IMR-90 (cell line): ENCODE results near the gene HECW1. TPM values are rescaled to one million over a fixed set of nuclear protein-coding genes. Genes with fewer than 3 reads are reported as not detected.
A peak's percentile ranks its signal among the peaks of the same experiment; 100 is the strongest.

Experiments used
- ATAC-seq: fragments of 200-7000 bp; cut with Tn5 transposase; 2 replicates; pipeline ENCODE4 v1.9.1; 2020; ENCODE audit warnings: low read depth, mild to moderate bottlenecking, moderate library complexity
- BruUV-seq: library from RNA; stranded (reverse); fragments of 400-500 nt; replicated peaks from 2 replicates; lab custom pipeline; 2021; lab: Mats Ljungman, UMichigan
- CTCF ChIA-PET: fragments of 300-600 bp; formaldehyde crosslinking; extraction: SDS; loops from one replicate; lab custom pipeline; 2021; ENCODE audit warnings: antibody characterized with exemption; lab: Yijun Ruan, JAX
- POLR2A ChIA-PET: fragments of 300-600 bp; sonication (Branson Sonifier 250); formaldehyde crosslinking; loops from one replicate; lab custom pipeline; 2022; ENCODE audit warnings: antibody characterized with exemption; ENCODE audit not compliant: unreplicated experiment; lab: Charles Lee
- DNase-seq: peaks from one replicate; pipeline ENCODE4 v3.0.0; 2013
- H2AFZ ChIP-seq: replicated peaks from 2 replicates; pipeline ENCODE3; 2013; ENCODE audit warnings: low read length, mild to moderate bottlenecking; ENCODE audit not compliant: poor library complexity
- H2AK5ac ChIP-seq: 2 replicates; pipeline ENCODE4 v1.6.1; 2013; ENCODE audit warnings: low read depth, low read length, inconsistent platforms
- H2AK9ac ChIP-seq: replicated peaks from 2 replicates; pipeline ENCODE3; 2013; ENCODE audit warnings: mild to moderate bottlenecking, low read depth, low read length, moderate library complexity; ENCODE audit not compliant: poor library complexity
- H2BK120ac ChIP-seq: 2 replicates; pipeline ENCODE4 v1.6.1; 2013; ENCODE audit warnings: low read depth, low read length, inconsistent platforms
- H2BK15ac ChIP-seq: 3 replicates; pipeline ENCODE4 v1.6.1; 2013; ENCODE audit warnings: low read depth, low read length, inconsistent platforms
- H2BK20ac ChIP-seq: 2 replicates; pipeline ENCODE4 v1.6.1; 2013; ENCODE audit warnings: low read depth, mild to moderate bottlenecking, inconsistent platforms, low read length, moderate library complexity
- H2BK5ac ChIP-seq: 2 replicates; pipeline ENCODE4 v1.6.1; 2013; ENCODE audit warnings: mild to moderate bottlenecking, low read depth, low read length, inconsistent platforms; ENCODE audit not compliant: poor library complexity, severe bottlenecking
- H3K14ac ChIP-seq: replicated peaks from 2 replicates; pipeline ENCODE4 v1.6.1; 2013; ENCODE audit warnings: low read depth, low read length, inconsistent platforms
- H3K18ac ChIP-seq: 2 replicates; pipeline ENCODE4 v1.6.1; 2013; ENCODE audit warnings: low read depth, low read length, control low read depth
- H3K23ac ChIP-seq: 2 replicates; pipeline ENCODE4 v1.6.1; 2013; ENCODE audit warnings: low read depth, low read length, inconsistent platforms
- H3K27ac ChIP-seq: 2 replicates; pipeline ENCODE4 v1.5.1; 2013; ENCODE audit warnings: mild to moderate bottlenecking, control low read depth, low read length; ENCODE audit not compliant: insufficient read depth
- H3K27me3 ChIP-seq: 2 replicates; pipeline ENCODE4 v1.6.1; 2013; ENCODE audit warnings: low read length; ENCODE audit not compliant: control insufficient read depth, insufficient read depth
- H3K36me3 ChIP-seq: 2 replicates; pipeline ENCODE4 v1.6.1; 2013; ENCODE audit warnings: low read length, mixed read lengths; ENCODE audit not compliant: control insufficient read depth, insufficient read depth
- H3K4ac ChIP-seq: 2 replicates; pipeline ENCODE4 v1.6.1; 2013; ENCODE audit warnings: low read depth, low read length, inconsistent platforms
- H3K4me1 ChIP-seq: 2 replicates; pipeline ENCODE4 v1.6.1; 2013; ENCODE audit warnings: low read length, mixed read lengths; ENCODE audit not compliant: control insufficient read depth, insufficient read depth
- H3K4me2 ChIP-seq: 2 replicates; pipeline ENCODE4 v1.6.1; 2013; ENCODE audit warnings: low read depth, mild to moderate bottlenecking, control low read depth, low read length, moderate library complexity
- H3K4me3 ChIP-seq: 2 replicates; pipeline ENCODE4 v1.5.1; 2013; ENCODE audit warnings: low read depth, mild to moderate bottlenecking, control low read depth, low read length, moderate library complexity; ENCODE audit not compliant: insufficient read depth
- H3K56ac ChIP-seq: 2 replicates; pipeline ENCODE4 v1.6.1; 2013; ENCODE audit warnings: low read length, inconsistent platforms; ENCODE audit not compliant: insufficient read depth; ENCODE audit errors: extremely low read depth
- H3K79me1 ChIP-seq, 2 experiments: 2 replicates each; pipeline ENCODE4 v1.6.1; 2013; ENCODE audit warnings: low read length in 2 of 2, inconsistent platforms in 1 of 2, low read depth in 1 of 2
- H3K9ac ChIP-seq: 2 replicates; pipeline ENCODE4 v1.6.1; 2013; ENCODE audit warnings: low read depth, low read length, control low read depth
- H3K9me1 ChIP-seq: 2 replicates; pipeline ENCODE4 v1.6.1; 2013; ENCODE audit warnings: low read length, inconsistent platforms; ENCODE audit not compliant: insufficient read depth
- H3K9me3 ChIP-seq: 2 replicates; pipeline ENCODE4 v1.6.1; 2013; ENCODE audit warnings: low read length; ENCODE audit not compliant: control insufficient read depth, insufficient read depth
- H4K20me1 ChIP-seq: 2 replicates; pipeline ENCODE4 v1.6.1; 2013; ENCODE audit warnings: low read length, inconsistent platforms; ENCODE audit not compliant: insufficient read depth
- H4K5ac ChIP-seq: 2 replicates; pipeline ENCODE4 v1.6.1; 2013; ENCODE audit warnings: mild to moderate bottlenecking, low read depth, low read length, control low read depth
- H4K8ac ChIP-seq, 2 experiments: 2 replicates each; pipeline ENCODE4 v1.6.1; 2013; ENCODE audit warnings: low read depth in 2 of 2, low read length in 2 of 2, control low read depth in 1 of 2, inconsistent platforms in 1 of 2
- H4K91ac ChIP-seq: 2 replicates; pipeline ENCODE4 v1.6.1; 2013; ENCODE audit warnings: low read depth, low read length, inconsistent platforms; ENCODE audit not compliant: insufficient read depth
- CEBPB ChIP-seq: IDR thresholded peaks from 2 replicates; pipeline ENCODE4 v1.6.1; 2012; ENCODE audit warnings: low read depth, low read length, improper control_type of control experiment
- FOS ChIP-seq: fragments of 150-350 bp; IDR thresholded peaks from 2 replicates; pipeline ENCODE4 v1.6.1; 2016; ENCODE audit warnings: low read depth, low read length
- MXI1 ChIP-seq: IDR thresholded peaks from 2 replicates; pipeline ENCODE4 v1.6.1; 2012; ENCODE audit warnings: low read depth, mild to moderate bottlenecking, low read length, moderate library complexity, borderline replicate concordance
- NFE2L2 ChIP-seq: fragments of 150-350 bp; IDR thresholded peaks from 2 replicates; pipeline ENCODE4 v1.6.1; 2016; ENCODE audit warnings: low read depth, mild to moderate bottlenecking, low read length
- WGBS, 2 experiments: methylation state at CpG; one replicate each; pipeline versions ENCODE4 v1.1.5 to v1.1.7; 2013; ENCODE audit warnings: missing lambda C conversion rate in 2 of 2; ENCODE audit not compliant: insufficient read length in 1 of 2; ENCODE audit errors: extremely low coverage in 2 of 2; 5-methylcytosine and 5-hydroxymethylcytosine counted together
- dilution Hi-C: fragments of 300-500 bp; cut with HindIII; formaldehyde crosslinking; loops from one replicate; pipeline ENCODE4 v1.14.3; 2018; ENCODE audit warnings: low sequenced_read_pairs; ENCODE audit not compliant: unreplicated experiment
- in situ Hi-C: fragments of 300-500 bp; cut with MboI; formaldehyde crosslinking; loops from 3 replicates; pipeline ENCODE4 v1.14.3; 2019; ENCODE audit warnings: low sequenced_read_pairs, inconsistent platforms, mixed read lengths
- intact Hi-C: fragments of 100-400 bp; cut with micrococcal nuclease; formaldehyde crosslinking; loops from 2 replicates; pipeline ENCODE4 v1.10.0; 2022
- polyA plus RNA-seq, 3 experiments: library from polyadenylated mRNA; depleted of rRNA; stranded (reverse); fragments of >200 nt; gene quantifications; 2 replicates each; pipeline ENCODE4 v1.2.3, GENCODE V29; 2012; ENCODE audit warnings: low replicate concordance in 1 of 3
- total RNA-seq: library from RNA; depleted of rRNA; stranded (reverse); fragments of >200 nt; gene quantifications from 2 replicates; pipeline ENCODE4 v1.2.3, GENCODE V29; 2012

The HECW1 gene
- total and polyA plus RNA-seq, 2 of the 4 experiments (the other 2 are of a cell fraction) = 0.56 to 1.3 TPM

DNA sequence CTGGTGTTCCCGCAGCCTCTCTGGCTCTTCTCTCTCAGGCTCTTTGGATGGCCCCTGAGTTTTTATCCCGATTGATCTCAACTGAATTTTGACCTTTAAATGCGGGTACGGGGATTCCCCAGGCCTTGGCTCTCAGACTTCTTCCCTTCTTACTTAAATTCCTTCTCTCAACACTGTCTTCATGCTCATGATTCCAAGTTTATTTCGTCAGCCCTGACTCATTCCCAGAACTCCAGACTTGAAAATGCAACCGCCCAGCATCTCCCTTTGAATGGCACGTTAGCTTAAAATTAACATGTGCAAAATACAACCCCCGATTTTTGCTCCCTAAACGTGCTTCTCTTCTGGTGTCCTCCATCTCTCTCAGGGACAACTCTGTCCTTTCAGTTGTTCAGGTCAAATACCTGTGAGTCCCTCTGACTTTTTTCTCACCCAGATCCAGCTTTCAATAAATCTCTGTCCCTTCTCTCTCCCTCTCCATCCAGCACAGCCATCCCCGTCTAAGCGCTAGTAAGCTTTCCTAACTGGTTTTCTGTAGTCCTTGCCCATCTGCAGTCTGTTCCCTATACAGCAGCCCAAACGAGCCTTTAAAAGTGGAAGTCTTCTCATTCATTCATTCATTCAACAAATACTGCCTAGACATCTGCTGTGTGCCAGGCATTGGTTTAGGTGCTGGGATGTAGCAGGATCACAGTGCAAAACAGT, 7.1 kb downstream of the HECW1 start:
- CTCF ChIA-PET = interaction anchor here (0.6 kb wide), 1 partner anchor 12 kb away, joined by 5 read pairs; no protein-coding TSS in a partner anchor
- Histone ChIP-seq H3K4me1 (peaks cover 13% of the 10 kb centered on the region), H3K9me3 (no peaks in the 10 kb centered on the region), H3K4me2 (peak overlapping the region; percentile 65), H3K56ac (peak overlapping the region; percentile 51; the same call in 1 of the 2 replicates), H2AK5ac (peak overlapping the region; percentile 96), H3K27ac (peak overlapping the region; percentile 10), H3K9ac (no peak overlapping the region), H3K18ac (peak overlapping the region; percentile 42; the same call in 1 of the 2 replicates), H2AK9ac (peak overlapping the region; percentile 72), H2BK5ac (peak overlapping the region; percentile 70), H4K91ac (peak overlapping the region; percentile 96), H3K14ac (peak overlapping the region; percentile 93), H3K4me3 (no peak overlapping the region), H3K4ac (peak overlapping the region; percentile 99), H3K27me3 (peaks cover 10% of the 10 kb centered on the region), H2BK15ac (peak overlapping the region; percentile 98; the same call in 2 of the 3 replicates), H2BK120ac (peak overlapping the region; percentile 98), H4K5ac (peak overlapping the region; percentile 25; the same call in 1 of the 2 replicates), H3K9me1 (peaks cover 14% of the 10 kb centered on the region), H2AFZ (peak overlapping the region; percentile 77), H4K20me1 (no peaks in the 10 kb centered on the region), H3K23ac (peak overlapping the region; percentile 92), H3K79me1 (no peaks in the 10 kb centered on the region), H2BK20ac (peak overlapping the region; percentile 99), H4K8ac (peak overlapping the region; percentile 58 to 87; a peak in 3 of 4 replicates), H3K36me3 (no peaks in the 10 kb centered on the region)
- WGBS, 2 experiments = 18% methylated on average over 11 of the region's 12 CpGs; no CpG with 5 or more reads in 1 of the 2 experiments
- intact Hi-C loops = loop anchor here (5.0 kb wide), 1 partner anchor 128 kb away; no protein-coding TSS in a partner anchor
- dilution Hi-C loops = no loop called here
- POLR2A ChIA-PET = no interaction called here
- no peak for TF ChIP-seq MXI1
- TF ChIP-seq CEBPB = peak; percentile 56
- TF ChIP-seq NFE2L2 = no peak
- TF ChIP-seq FOS = peak; percentile 63
- BruUV-seq = no TSS peak
- peak; percentile 90 for DNase-seq
- in situ Hi-C loops = no loop called here
- peak; percentile 97 for ATAC-seq
